HEK293T (cell line): ENCODE data around the gene CLCF1.

Experiments used
- CTCF ChIA-PET: fragments of 350-600 bp; formaldehyde crosslinking; extraction: SDS; loops from one replicate; lab custom pipeline; 2021; ENCODE audit warnings: antibody characterized with exemption, inconsistent platforms; lab: Yijun Ruan, JAX
- POLR2A ChIA-PET: fragments of 350-600 bp; formaldehyde crosslinking; extraction: SDS; loops from one replicate; lab custom pipeline; 2020; ENCODE audit warnings: antibody characterized with exemption, inconsistent platforms; lab: Yijun Ruan, JAX
- DNase-seq: peaks from one replicate; pipeline ENCODE4 v3.0.0; 2012; ENCODE audit warnings: mixed read lengths; ENCODE audit errors: extremely low spot score
- ARNT ChIP-seq: fragments of 450-650 bp; IDR thresholded peaks from 2 replicates; pipeline ENCODE4 v1.6.1; 2017; ENCODE audit warnings: mild to moderate bottlenecking
- BHLHE40 ChIP-seq: fragments of 450-650 bp; IDR thresholded peaks from 2 replicates; pipeline ENCODE4 v1.6.1; 2016; ENCODE audit warnings: mild to moderate bottlenecking, moderate library complexity, borderline replicate concordance
- CTBP1 ChIP-seq: fragments of 450-650 bp; IDR thresholded peaks from 2 replicates; pipeline ENCODE4 v1.6.1; 2016; ENCODE audit warnings: borderline replicate concordance
- ELF4 ChIP-seq: fragments of 450-650 bp; IDR thresholded peaks from 2 replicates; pipeline ENCODE4 v1.6.1; 2017; ENCODE audit warnings: antibody characterized with exemption
- FOXA1 ChIP-seq: fragments of 450-650 bp; IDR thresholded peaks from 2 replicates; pipeline ENCODE4 v1.6.1; 2016; ENCODE audit warnings: mild to moderate bottlenecking
- FOXK2 ChIP-seq: fragments of 450-650 bp; IDR thresholded peaks from 2 replicates; pipeline ENCODE4 v1.6.1; 2016; ENCODE audit warnings: mild to moderate bottlenecking
- FOXM1 ChIP-seq: fragments of 450-650 bp; IDR thresholded peaks from 2 replicates; pipeline ENCODE4 v1.6.1; 2017; ENCODE audit warnings: mild to moderate bottlenecking, borderline replicate concordance
- HDGF ChIP-seq: fragments of 450-650 bp; IDR thresholded peaks from 2 replicates; pipeline ENCODE4 v1.6.1; 2017; ENCODE audit warnings: antibody characterized with exemption, borderline replicate concordance
- L3MBTL2 ChIP-seq: fragments of 450-650 bp; conservative IDR thresholded peaks from 2 replicates; pipeline ENCODE4 v1.6.1; 2016; ENCODE audit warnings: mild to moderate bottlenecking
- LEF1 ChIP-seq: fragments of 450-650 bp; IDR thresholded peaks from 2 replicates; pipeline ENCODE4 v1.6.1; 2017; ENCODE audit warnings: mild to moderate bottlenecking, borderline replicate concordance
- NFRKB ChIP-seq: fragments of 450-650 bp; IDR thresholded peaks from 2 replicates; pipeline ENCODE4 v1.6.1; 2016; ENCODE audit warnings: mild to moderate bottlenecking, moderate library complexity
- PKNOX1 ChIP-seq: fragments of 450-650 bp; IDR thresholded peaks from 2 replicates; pipeline ENCODE4 v1.6.1; 2016
- SP1 ChIP-seq: fragments of 450-650 bp; IDR thresholded peaks from 2 replicates; pipeline ENCODE4 v1.6.1; 2017
- SUZ12 ChIP-seq: fragments of 450-650 bp; IDR thresholded peaks from 2 replicates; pipeline ENCODE4 v1.6.1; 2016; ENCODE audit warnings: mild to moderate bottlenecking
- TARDBP ChIP-seq: fragments of 450-650 bp; IDR thresholded peaks from 2 replicates; pipeline ENCODE4 v1.6.1; 2016
- ZNF384 ChIP-seq: fragments of 450-650 bp; IDR thresholded peaks from 2 replicates; pipeline ENCODE4 v1.6.1; 2016

Gene CLCF1

GRCh38 chr11:67376063-67376820, 2.8 kb upstream of the CLCF1 start:
- POLR2A ChIA-PET = interaction anchor here (1.4 kb wide), 1 partner anchor 23 kb away, joined by 4 read pairs; no protein-coding TSS in a partner anchor
- CTCF ChIA-PET = interaction anchor here (1.1 to 12.7 kb wide), 3 partner anchors 13 to 30 kb away, joined by 4 to 182 read pairs (median 6); partner anchors contain the start of gene POLD4
- TF ChIP-seq ARNT (no peak), ELF4 (no peak), BHLHE40 (no peak), SP1 (no peak), FOXA1 (no peak), ZNF384 (no peak), LEF1 (no peak), NFRKB (no peak), L3MBTL2 (no peak), CTBP1 (no peak)
- DNase-seq = no peak

GRCh38 chr11:67375320-67376055, 2.1 kb upstream of the CLCF1 start:
- ChIA-PET CTCF (interaction anchor here (12.7 kb wide), 1 partner anchor 21 kb away, joined by 182 read pairs; the partner anchor contains the start of gene POLD4), POLR2A (no interaction called here)
- no peak for TF ChIP-seq FOXK2
- no peak for TF ChIP-seq HDGF
- no peak for TF ChIP-seq CTBP1
- TF ChIP-seq ELF4 = no peak
- TF ChIP-seq SUZ12 = no peak
- TF ChIP-seq TARDBP = no peak
- no peak for DNase-seq

- POLR2A ChIA-PET = interaction anchor here (0.8 kb wide), 1 partner anchor 22 kb away, joined by 3 read pairs; the partner anchor contains the start of gene POLD4
- no peak for TF ChIP-seq LEF1
- TF ChIP-seq SP1 = no peak
- no peak for TF ChIP-seq ELF4
- TF ChIP-seq SUZ12 = no peak
- TF ChIP-seq ARNT = no peak
- TF ChIP-seq FOXK2 = no peak
- no peak for TF ChIP-seq ZNF384
- TF ChIP-seq TARDBP = no peak
- no peak for TF ChIP-seq CTBP1
- TF ChIP-seq FOXA1 = no peak
- no peak for DNase-seq
- CTCF ChIA-PET = interaction anchor here (0.8 to 1.4 kb wide), 7 partner anchors 8 to 29 kb away, joined by 3 to 7 read pairs (median 3); partner anchors contain the start of gene PPP1CA
Observed at GRCh38 chr11:67374571-67375281, 1.3 kb upstream of the CLCF1 start.

GRCh38 chr11:67373648-67374570, 511 bp upstream of the CLCF1 start:
- no peak for TF ChIP-seq SUZ12
- no peak for TF ChIP-seq HDGF
- 0 out of 2 replicates have a peak, but pooled peaks have one; percentile 62 for TF ChIP-seq ZNF384
- ChIA-PET POLR2A (interaction anchor here (0.7 to 0.9 kb wide), 3 partner anchors 11 to 22 kb away, joined by 3 to 4 read pairs (median 3); partner anchors contain the start of gene POLD4), CTCF (interaction anchor here (0.8 to 1.5 kb wide), 9 partner anchors 8 to 28 kb away, joined by 3 to 7 read pairs (median 4); partner anchors contain the start of gene PPP1CA)
- peak; percentile 52 for DNase-seq

- ChIA-PET CTCF (interaction anchor here (0.8 to 4.0 kb wide), 4 partner anchors 10 to 21 kb away, joined by 4 to 25 read pairs (median 4); no protein-coding TSS in a partner anchor), POLR2A (interaction anchor here (1.1 to 1.5 kb wide), 4 partner anchors 9 to 19 kb away, joined by 3 to 4 read pairs (median 3); partner anchors contain the start of gene POLD4)
- no peak for DNase-seq
- no peak for TF ChIP-seq ARNT
- TF ChIP-seq CTBP1 = no peak
- TF ChIP-seq HDGF = no peak
- TF ChIP-seq NFRKB = no peak
- TF ChIP-seq ZNF384 = no peak
- no peak for TF ChIP-seq SUZ12
- no peak for TF ChIP-seq TARDBP
- TF ChIP-seq PKNOX1 = no peak
- TF ChIP-seq L3MBTL2 = no peak
- TF ChIP-seq LEF1 = no peak
- no peak for TF ChIP-seq SP1
- no peak for TF ChIP-seq ELF4
- TF ChIP-seq BHLHE40 = no peak
- TF ChIP-seq FOXM1 = no peak
- TF ChIP-seq FOXK2 = no peak
Observed at GRCh38 chr11:67372321-67372992, 941 bp downstream of the CLCF1 start.
